Measurements from ENCODE around the gene B3GNT9. TPM values are rescaled to one million over a fixed set of nuclear protein-coding genes. Genes with fewer than 3 reads are reported as not detected.

B3GNT9 gene
- total RNA-seq, 1 experiment from 2014 or later = 36.1 TPM

GRCh38 chr16:67190448-67191399 is 39.9 kb upstream of the B3GNT9 start:
- H3K4me1 ChIP-seq (replicated peaks) = peaks cover 42% of the 10 kb centered on the region
- H3K36me3 ChIP-seq = peaks cover 37% of the 10 kb centered on the region
- no peak overlapping the region for H3K27ac ChIP-seq
- H3K9me3 ChIP-seq (replicated peaks) = peaks cover 5% of the 10 kb centered on the region
- DNase-seq (ENCODE audit: low read depth in 1 of 2, low spot score in 2 of 2) = peak in 1 of 2 experiments; percentile 29
- H3K4me3 ChIP-seq = no peak overlapping the region
- no peaks in the 10 kb centered on the region for H3K27me3 ChIP-seq (replicated peaks)

GRCh38 chr16:67190041-67190440 is 39.2 kb upstream of the B3GNT9 start, which contains the start of gene EXOC3L1:
Gene EXOC3L1, minus strand, starts transcription at chr16:67190136. Its CDS starts 460 bp downstream, at chr16:67189676.
- peaks cover 30% of the 10 kb centered on the region for H3K36me3 ChIP-seq
- no peak for DNase-seq (ENCODE audit: low read depth in 1 of 2, low spot score in 2 of 2)
- H3K4me3 ChIP-seq = no peak within 1 kb of the TSS
- peaks cover 49% of the 10 kb centered on the region for H3K4me1 ChIP-seq (replicated peaks)
- H3K9me3 ChIP-seq (replicated peaks) = peaks cover 5% of the 10 kb centered on the region
- no peak within 1 kb of the TSS for H3K27ac ChIP-seq
- no peaks in the 10 kb centered on the region for H3K27me3 ChIP-seq (replicated peaks)

GRCh38 chr16:67188798-67189197 is 38.0 kb upstream of the B3GNT9 start:
- Histone ChIP-seq H3K9me3 (replicated peaks) (peaks cover 5% of the 10 kb centered on the region), H3K36me3 (peaks cover 18% of the 10 kb centered on the region), H3K4me1 (replicated peaks) (peaks cover 60% of the 10 kb centered on the region), H3K27me3 (replicated peaks) (no peaks in the 10 kb centered on the region), H3K27ac (no peak overlapping the region), H3K4me3 (no peak overlapping the region)
- no peak for DNase-seq (ENCODE audit: low read depth in 1 of 2, low spot score in 2 of 2)

GRCh38 chr16:67188323-67188722 is 37.5 kb upstream of the B3GNT9 start:
- Histone ChIP-seq H3K4me1 (replicated peaks) (peaks cover 55% of the 10 kb centered on the region), H3K27me3 (replicated peaks) (no peaks in the 10 kb centered on the region), H3K27ac (no peak overlapping the region), H3K4me3 (no peak overlapping the region), H3K9me3 (replicated peaks) (peaks cover 5% of the 10 kb centered on the region), H3K36me3 (peaks cover 16% of the 10 kb centered on the region)
- DNase-seq (ENCODE audit: low read depth in 1 of 2, low spot score in 2 of 2) = no peak

GRCh38 chr16:67187175-67187890 is 36.5 kb upstream of the B3GNT9 start:
- Histone ChIP-seq H3K9me3 (replicated peaks) (peaks cover 3% of the 10 kb centered on the region; the same call in 1 of the 2 replicates), H3K36me3 (peaks cover 6% of the 10 kb centered on the region), H3K27me3 (replicated peaks) (no peaks in the 10 kb centered on the region), H3K4me3 (no peak overlapping the region), H3K27ac (no peak overlapping the region), H3K4me1 (replicated peaks) (peaks cover 55% of the 10 kb centered on the region)
- DNase-seq (ENCODE audit: low read depth in 1 of 2, low spot score in 2 of 2) = no peak

- peaks cover 3% of the 10 kb centered on the region; the same call in 1 of the 2 replicates for H3K36me3 ChIP-seq
- H3K4me1 ChIP-seq (replicated peaks) = peaks cover 54% of the 10 kb centered on the region
- DNase-seq (ENCODE audit: low read depth in 1 of 2, low spot score in 2 of 2) = peak in 1 of 2 experiments; percentile 33
- H3K9me3 ChIP-seq (replicated peaks) = no peaks in the 10 kb centered on the region
- H3K27ac ChIP-seq = no peak overlapping the region
- no peak overlapping the region for H3K4me3 ChIP-seq
- H3K27me3 ChIP-seq (replicated peaks) = no peaks in the 10 kb centered on the region
These were observed 35.8 kb upstream of the B3GNT9 start for GRCh38 chr16:67186550-67186950.

GRCh38 chr16:67185651-67186134 is 34.9 kb upstream of the B3GNT9 start:
- H3K36me3 ChIP-seq = peaks cover 3% of the 10 kb centered on the region; the same call in 1 of the 2 replicates
- no peak for DNase-seq (ENCODE audit: low read depth in 1 of 2, low spot score in 2 of 2)
- no peak overlapping the region for H3K4me3 ChIP-seq
- no peak overlapping the region for H3K27ac ChIP-seq
- H3K9me3 ChIP-seq (replicated peaks) = no peaks in the 10 kb centered on the region
- peaks cover 47% of the 10 kb centered on the region for H3K4me1 ChIP-seq (replicated peaks)
- no peaks in the 10 kb centered on the region for H3K27me3 ChIP-seq (replicated peaks)

GRCh38 chr16:67184995-67185650 is 34.3 kb upstream of the B3GNT9 start:
- no peak overlapping the region for H3K4me3 ChIP-seq
- H3K9me3 ChIP-seq (replicated peaks) = no peaks in the 10 kb centered on the region
- H3K27me3 ChIP-seq (replicated peaks) = no peaks in the 10 kb centered on the region
- H3K27ac ChIP-seq = no peak overlapping the region
- H3K36me3 ChIP-seq = peaks cover 3% of the 10 kb centered on the region; the same call in 1 of the 2 replicates
- H3K4me1 ChIP-seq (replicated peaks) = peaks cover 42% of the 10 kb centered on the region
- peak; percentile 81 to 95 for DNase-seq (ENCODE audit: low read depth in 1 of 2, low spot score in 2 of 2)

GRCh38 chr16:67184453-67184994 is 33.7 kb upstream of the B3GNT9 start:
- peaks cover 42% of the 10 kb centered on the region for H3K4me1 ChIP-seq (replicated peaks)
- no peak for DNase-seq (ENCODE audit: low read depth in 1 of 2, low spot score in 2 of 2)
- H3K36me3 ChIP-seq = peaks cover 4% of the 10 kb centered on the region; the same call in 1 of the 2 replicates
- peak overlapping the region; percentile 96 for H3K4me3 ChIP-seq
- no peaks in the 10 kb centered on the region for H3K9me3 ChIP-seq (replicated peaks)
- no peak overlapping the region for H3K27ac ChIP-seq
- H3K27me3 ChIP-seq (replicated peaks) = no peaks in the 10 kb centered on the region

GRCh38 chr16:67183627-67184452 is 33.0 kb upstream of the B3GNT9 start, which contains the start of gene MATCAP1:
Gene MATCAP1, minus strand, starts transcription at chr16:67183963. Its CDS starts 3,353 bp downstream, at chr16:67180610.
- Histone ChIP-seq H3K27ac (peak within 1 kb of the TSS; percentile 99), H3K4me3 (peak within 1 kb of the TSS; percentile 96), H3K36me3 (peaks cover 6% of the 10 kb centered on the region; the same call in 1 of the 2 replicates), H3K9me3 (replicated peaks) (no peaks in the 10 kb centered on the region), H3K4me1 (replicated peaks) (peaks cover 42% of the 10 kb centered on the region), H3K27me3 (replicated peaks) (no peaks in the 10 kb centered on the region)
- DNase-seq (ENCODE audit: low read depth in 1 of 2, low spot score in 2 of 2) = peak; percentile 98 to 100

- Histone ChIP-seq H3K4me3 (peak overlapping the region; percentile 96), H3K36me3 (peaks cover 6% of the 10 kb centered on the region; the same call in 1 of the 2 replicates), H3K4me1 (replicated peaks) (peaks cover 42% of the 10 kb centered on the region), H3K27me3 (replicated peaks) (no peaks in the 10 kb centered on the region), H3K9me3 (replicated peaks) (no peaks in the 10 kb centered on the region), H3K27ac (peak overlapping the region; percentile 99)
- DNase-seq (ENCODE audit: low read depth in 1 of 2, low spot score in 2 of 2) = no peak
These were observed 32.5 kb upstream of the B3GNT9 start for GRCh38 chr16:67183284-67183626.

GRCh38 chr16:67182288-67182687 is 31.5 kb upstream of the B3GNT9 start:
- H3K36me3 ChIP-seq = peaks cover 10% of the 10 kb centered on the region; the same call in 1 of the 2 replicates
- no peaks in the 10 kb centered on the region for H3K27me3 ChIP-seq (replicated peaks)
- H3K4me1 ChIP-seq (replicated peaks) = peaks cover 42% of the 10 kb centered on the region
- no peak overlapping the region for H3K4me3 ChIP-seq
- H3K27ac ChIP-seq = no peak overlapping the region
- H3K9me3 ChIP-seq (replicated peaks) = no peaks in the 10 kb centered on the region
- DNase-seq (ENCODE audit: low read depth in 1 of 2, low spot score in 2 of 2) = no peak
